ENCODE measurements around the gene VIPR2.

DNA sequence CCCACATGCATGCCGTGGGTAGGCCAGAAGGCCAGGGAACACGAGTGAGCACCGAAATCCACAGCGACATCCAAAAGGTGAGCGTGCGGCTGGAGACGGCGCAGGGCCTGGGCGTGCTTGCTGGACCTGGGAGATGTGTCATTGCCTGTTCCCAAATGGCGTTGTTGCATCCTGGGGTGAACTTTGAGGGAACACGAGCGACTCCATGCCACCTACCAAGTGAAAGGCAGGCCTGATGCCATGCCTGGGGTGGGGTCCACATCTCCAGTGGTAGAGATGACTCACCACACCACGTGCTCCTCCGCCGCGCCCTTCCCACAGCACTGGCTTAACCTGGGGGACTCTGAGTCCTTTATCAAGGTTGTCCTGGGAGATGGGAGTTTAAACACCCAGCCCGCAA lies 24.7 kb upstream of the VIPR2 start:
- TF ChIP-seq, protein P1, sequence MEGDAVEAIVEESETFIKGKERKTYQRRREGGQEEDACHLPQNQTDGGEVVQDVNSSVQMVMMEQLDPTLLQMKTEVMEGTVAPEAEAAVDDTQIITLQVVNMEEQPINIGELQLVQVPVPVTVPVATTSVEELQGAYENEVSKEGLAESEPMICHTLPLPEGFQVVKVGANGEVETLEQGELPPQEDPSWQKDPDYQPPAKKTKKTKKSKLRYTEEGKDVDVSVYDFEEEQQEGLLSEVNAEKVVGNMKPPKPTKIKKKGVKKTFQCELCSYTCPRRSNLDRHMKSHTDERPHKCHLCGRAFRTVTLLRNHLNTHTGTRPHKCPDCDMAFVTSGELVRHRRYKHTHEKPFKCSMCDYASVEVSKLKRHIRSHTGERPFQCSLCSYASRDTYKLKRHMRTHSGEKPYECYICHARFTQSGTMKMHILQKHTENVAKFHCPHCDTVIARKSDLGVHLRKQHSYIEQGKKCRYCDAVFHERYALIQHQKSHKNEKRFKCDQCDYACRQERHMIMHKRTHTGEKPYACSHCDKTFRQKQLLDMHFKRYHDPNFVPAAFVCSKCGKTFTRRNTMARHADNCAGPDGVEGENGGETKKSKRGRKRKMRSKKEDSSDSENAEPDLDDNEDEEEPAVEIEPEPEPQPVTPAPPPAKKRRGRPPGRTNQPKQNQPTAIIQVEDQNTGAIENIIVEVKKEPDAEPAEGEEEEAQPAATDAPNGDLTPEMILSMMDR (IDR thresholded peaks at IDR 0.05), result no peak
- no peak for TF ChIP-seq POLR2A (IDR thresholded peaks at IDR 0.05)
